Left lung (tissue), 10 donors: ENCODE data around the gene KCTD17. TPM values are rescaled to one million over a fixed set of nuclear protein-coding genes. Genes with fewer than 3 reads are reported as not detected.
A peak's percentile ranks its signal among the peaks of the same experiment; 100 is the strongest.

Source experiments
- ATAC-seq: fragments of 200-7000 bp; cut with Tn5 transposase; one replicate; pipeline ENCODE4 v1.9.1; 2020; ENCODE audit warnings: moderate library complexity
- DNase-seq, 4 donors: peaks; one replicate each; pipeline ENCODE4 v3.0.0-alpha.2; 2013 to 2020
- H3K27ac ChIP-seq, 2 donors: fragments of 200-600 bp; sonication (generic) in 1 of 2; one replicate each; pipeline versions ENCODE4 v1.5.0 to v1.8.0; 2020 to 2021
- H3K27me3 ChIP-seq, 2 donors: fragments of 200-600 bp; sonication (generic) in 1 of 2; one replicate each; pipeline versions ENCODE4 v1.5.0 to v1.8.0; 2020 to 2021
- H3K36me3 ChIP-seq, 2 donors: fragments of 200-600 bp; sonication (generic) in 1 of 2; one replicate each; pipeline versions ENCODE4 v1.5.0 to v1.8.0; 2020 to 2021
- H3K4me1 ChIP-seq, 2 donors: fragments of 200-600 bp; one replicate each; pipeline ENCODE4 v1.8.0; 2021
- H3K4me3 ChIP-seq, 2 donors: fragments of 200-600 bp; sonication (generic) in 1 of 2; one replicate each; pipeline versions ENCODE4 v1.5.0 to v1.8.0; 2020 to 2021; ENCODE audit warnings: mild to moderate bottlenecking in 1 of 2
- H3K9me3 ChIP-seq, 2 donors: fragments of 200-600 bp; sonication (generic) in 1 of 2; one replicate each; pipeline versions ENCODE4 v1.5.0 to v1.8.0; 2020 to 2021
- CTCF ChIP-seq, 2 donors: fragments of 200-600 bp; sonication (generic) in 1 of 2; IDR thresholded peaks; one replicate each; pipeline versions ENCODE4 v1.5.0 to v1.8.0; 2021; ENCODE audit warnings: antibody characterized with exemption in 2 of 2
- intact Hi-C, 2 donors: fragments of 100-400 bp; cut with DNase I; formaldehyde crosslinking; loops; one replicate each; pipeline versions ENCODE4 v1.11.2 to v1.14.2; 2022
- polyA plus RNA-seq, 6 donors: library from polyadenylated mRNA; unstranded; fragments of 120-200 nt; gene quantifications; one replicate each; pipeline ENCODE4 v1.2.1, GENCODE V29; 2013; ENCODE audit not compliant: insufficient read length in 6 of 6
- total RNA-seq, 2 donors: library from RNA; stranded (reverse); fragmentation: NEBNext Ultra II Directional; extraction: Animal tissue kit (Norgen Biotek cat#: 25700); gene quantifications; one replicate each; pipeline ENCODE4 v1.2.1, GENCODE V29; 2021
- donor health status: DM: no; HTN: yes; CAD: no.
- donor health status: DM: no; HTN: no; CAD: no.

Gene KCTD17
- total and polyA plus RNA-seq, 8 donors, result 20.5 to 34.2 (median 25.6) TPM

GRCh38 chr22:37019309-37020191 lies 32.0 kb upstream of the KCTD17 start, which contains the start of the genes MPST and TST:
TSS of gene MPST (plus strand) at chr22:37019742. CDS start at chr22:37019837, 95 bp downstream.
TSS of gene TST (minus strand) at chr22:37019447. CDS start at chr22:37018732, 715 bp downstream.
- H3K9me3 ChIP-seq, result no peaks in the 10 kb centered on the region
- DNase-seq (peak; percentile 78 to 95 (median 84)), ATAC-seq (peak; percentile 88)
- intact Hi-C loops, result no loop called here
- peaks cover 16 to 59% of the 10 kb centered on the region in 2 donors for H3K4me1 ChIP-seq
- H3K27ac ChIP-seq, result peak within 1 kb of the TSS; percentile 83 to 85
- peak in 1 of 2 donors; percentile 10 for TF ChIP-seq CTCF (IDR thresholded peaks at IDR 0.05)
- no peaks in the 10 kb centered on the region for H3K27me3 ChIP-seq
- peak within 1 kb of the TSS; percentile 82 to 91 for H3K4me3 ChIP-seq
- H3K36me3 ChIP-seq, result peaks cover 0 to 16% of the 10 kb centered on the region in 2 donors

GRCh38 chr22:37020192-37020479 lies 31.4 kb upstream of the KCTD17 start:
- peak overlapping the region; percentile 83 to 85 for H3K27ac ChIP-seq
- DNase-seq (peak in 1 of 4 donors; percentile 28), ATAC-seq (peak; percentile 54)
- no peaks in the 10 kb centered on the region for H3K9me3 ChIP-seq
- H3K4me3 ChIP-seq, result peak overlapping the region; percentile 74 to 82
- no peak for TF ChIP-seq CTCF (IDR thresholded peaks at IDR 0.05)
- peaks cover 16 to 63% of the 10 kb centered on the region in 2 donors for H3K4me1 ChIP-seq
- H3K27me3 ChIP-seq, result no peaks in the 10 kb centered on the region
- H3K36me3 ChIP-seq, result peaks cover 0 to 22% of the 10 kb centered on the region in 2 donors
- intact Hi-C loops, result no loop called here

- H3K9me3 ChIP-seq, result no peaks in the 10 kb centered on the region
- H3K4me1 ChIP-seq, result peaks cover 16 to 59% of the 10 kb centered on the region in 2 donors
- H3K27me3 ChIP-seq, result no peaks in the 10 kb centered on the region
- ATAC-seq (no peak), DNase-seq (no peak)
- H3K27ac ChIP-seq, result no peak overlapping the region
- peak overlapping the region in 1 of 2 donors; percentile 82 for H3K4me3 ChIP-seq
- peaks cover 0 to 31% of the 10 kb centered on the region in 2 donors for H3K36me3 ChIP-seq
- no peak for TF ChIP-seq CTCF (IDR thresholded peaks at IDR 0.05)
- intact Hi-C loops, result no loop called here
Measured at GRCh38 chr22:37021041-37021440, 30.5 kb upstream of the KCTD17 start.

- no peak overlapping the region for H3K27ac ChIP-seq
- H3K36me3 ChIP-seq, result peaks cover 0 to 36% of the 10 kb centered on the region in 2 donors
- ATAC-seq (no peak), DNase-seq (peak in 2 of 4 donors; percentile 37 to 90)
- no peak overlapping the region for H3K4me3 ChIP-seq
- peak; percentile 56 to 79 for TF ChIP-seq CTCF (IDR thresholded peaks at IDR 0.05)
- no peaks in the 10 kb centered on the region for H3K9me3 ChIP-seq
- H3K4me1 ChIP-seq, result peaks cover 16 to 53% of the 10 kb centered on the region in 2 donors
- intact Hi-C loops, result no loop called here
- no peaks in the 10 kb centered on the region for H3K27me3 ChIP-seq
Measured at GRCh38 chr22:37021710-37022482, 29.6 kb upstream of the KCTD17 start.
